Measurements from ENCODE around the gene INMT.

DNA sequence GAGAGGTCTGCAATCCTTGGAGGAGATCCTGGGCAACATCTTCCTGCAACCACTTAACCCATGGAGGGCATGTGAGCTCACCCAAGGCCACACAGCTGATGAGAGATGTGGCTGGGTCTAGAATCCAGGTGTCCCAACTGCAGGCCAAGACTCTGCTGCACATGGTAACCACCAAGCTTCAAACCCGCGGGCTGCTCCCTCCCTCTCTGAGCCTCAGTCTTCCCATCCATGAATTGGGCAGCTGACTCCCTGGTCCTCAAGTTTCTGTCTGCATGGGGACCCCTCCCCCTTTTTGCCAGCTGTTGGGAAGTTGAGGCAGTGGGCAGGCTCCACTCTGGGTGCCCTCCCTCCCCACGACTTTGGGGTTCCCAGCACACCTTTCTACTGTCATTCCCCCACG is 20.9 kb upstream of the INMT start:
- TF ChIP-seq GATA3 (IDR thresholded peaks at IDR 0.05; ENCODE audit: low read depth, low read length) (no peak), GATA2 (IDR thresholded peaks at IDR 0.05; ENCODE audit: low read depth, low read length) (no peak)

Measured in SH-SY5Y (cell line).